ENCODE results near the gene UTF1. TPM values are rescaled to one million over a fixed set of nuclear protein-coding genes. Genes with fewer than 3 reads are reported as not detected.

The UTF1 gene
- total and polyA plus RNA-seq, 10 donors = 0.10 to 0.54 (median 0.32) TPM; not detected in 4

GRCh38 chr10:133203652-133204195 is 26.3 kb upstream of the UTF1 start:
- intact Hi-C loops (cut with DNase I; ENCODE audit: low total_unique reads) = no loop called here
- Histone ChIP-seq H3K36me3 (no peaks in the 10 kb centered on the region), H3K27ac (no peak overlapping the region), H3K4me3 (no peak overlapping the region), H3K27me3 (replicated peaks in 1 of 7) (peaks cover 0 to 46% (median 0%) of the 10 kb centered on the region in 7 donors), H3K4me1 (no peaks in the 10 kb centered on the region), H3K9me3 (no peaks in the 10 kb centered on the region)
- DNase-seq = no peak
- TF ChIP-seq CTCF (IDR thresholded peaks at IDR 0.05 in 8 of 11, conservative IDR thresholded peaks at IDR 0.05 in 3 of 11) (no peak), POLR2AphosphoS5 (IDR thresholded peaks at IDR 0.05) (no peak), POLR2A (IDR thresholded peaks at IDR 0.05) (no peak)
- WGBS, 5 donors = 83 to 93% (median 90%) methylated on average over 27 to 31 of the region's 31 CpGs

DNA sequence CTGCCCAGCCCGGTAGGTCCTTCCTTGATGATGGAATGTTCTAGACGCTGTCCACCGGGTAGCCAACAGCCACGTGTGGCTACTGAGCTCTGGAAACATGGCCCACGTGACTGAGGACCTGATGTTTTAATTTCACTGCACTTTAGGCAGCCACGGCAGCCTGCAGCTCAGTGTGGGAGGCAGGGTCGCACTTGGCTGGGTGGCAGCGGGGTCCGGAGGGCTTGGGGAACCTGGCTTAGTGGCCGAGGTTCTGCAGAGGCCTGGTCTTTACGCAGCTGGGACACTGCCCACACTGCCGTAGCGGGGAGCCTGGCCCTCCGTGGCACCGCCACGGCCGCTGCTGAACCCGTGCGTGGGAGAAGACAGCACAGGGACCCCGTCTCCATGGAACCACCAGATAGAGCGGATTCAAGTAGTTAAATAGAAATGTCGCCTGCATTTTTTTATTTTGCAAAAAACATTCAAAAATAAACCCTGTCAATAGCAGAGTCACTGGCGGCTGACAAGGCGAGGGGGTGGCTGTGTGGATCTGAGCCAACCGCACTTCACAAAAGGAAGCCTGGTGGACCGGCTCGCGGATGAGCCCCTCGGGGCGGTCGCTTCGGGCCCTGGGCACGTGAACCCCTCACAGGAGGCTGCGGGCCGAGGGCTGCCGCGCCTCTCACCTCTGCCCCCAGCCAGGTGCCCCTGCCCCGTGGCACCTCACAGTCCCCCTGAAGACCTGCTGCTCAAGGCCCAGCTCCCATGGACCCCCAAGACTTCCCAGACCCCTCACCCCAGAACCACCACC is 25.6 kb upstream of the UTF1 start:
- 87 to 91% (median 89%) methylated on average over 33 to 38 of the region's 38 CpGs for WGBS, 5 donors
- TF ChIP-seq POLR2A (IDR thresholded peaks at IDR 0.05) = no peak
- no peak for TF ChIP-seq POLR2AphosphoS5 (IDR thresholded peaks at IDR 0.05)
- no peak for TF ChIP-seq CTCF (IDR thresholded peaks at IDR 0.05 in 8 of 11, conservative IDR thresholded peaks at IDR 0.05 in 3 of 11)
- no peak overlapping the region for H3K27ac ChIP-seq
- H3K4me3 ChIP-seq = no peak overlapping the region
- intact Hi-C loops (cut with DNase I; ENCODE audit: low total_unique reads) = no loop called here
- peaks cover 0 to 39% (median 0%) of the 10 kb centered on the region in 7 donors for H3K27me3 ChIP-seq (replicated peaks in 1 of 7)
- no peak for DNase-seq
- no peaks in the 10 kb centered on the region for H3K4me1 ChIP-seq
- no peaks in the 10 kb centered on the region for H3K9me3 ChIP-seq
- no peaks in the 10 kb centered on the region for H3K36me3 ChIP-seq

- TF ChIP-seq POLR2A (IDR thresholded peaks at IDR 0.05) (no peak), CTCF (IDR thresholded peaks at IDR 0.05 in 8 of 11, conservative IDR thresholded peaks at IDR 0.05 in 3 of 11) (no peak), POLR2AphosphoS5 (IDR thresholded peaks at IDR 0.05) (no peak)
- 71 to 87% (median 83%) methylated on average over 9 to 23 of the region's 23 CpGs for WGBS, 5 donors
- no peak for DNase-seq
- intact Hi-C loops (cut with DNase I; ENCODE audit: low total_unique reads) = no loop called here
- H3K36me3 ChIP-seq = no peaks in the 10 kb centered on the region
- H3K9me3 ChIP-seq = no peaks in the 10 kb centered on the region
- peaks cover 0 to 31% (median 0%) of the 10 kb centered on the region in 7 donors for H3K27me3 ChIP-seq (replicated peaks in 1 of 7)
- H3K4me3 ChIP-seq = no peak overlapping the region
- no peaks in the 10 kb centered on the region for H3K4me1 ChIP-seq
- H3K27ac ChIP-seq = no peak overlapping the region
Observed at GRCh38 chr10:133205146-133205545, 24.9 kb upstream of the UTF1 start.

- Histone ChIP-seq H3K9me3 (no peaks in the 10 kb centered on the region), H3K4me3 (no peak overlapping the region), H3K27me3 (replicated peaks in 1 of 7) (peaks cover 0 to 31% (median 0%) of the 10 kb centered on the region in 7 donors), H3K36me3 (no peaks in the 10 kb centered on the region), H3K27ac (no peak overlapping the region), H3K4me1 (no peaks in the 10 kb centered on the region)
- intact Hi-C loops (cut with DNase I; ENCODE audit: low total_unique reads) = no loop called here
- DNase-seq = no peak
- 79 to 87% (median 84%) methylated on average over 15 to 17 of the region's 17 CpGs for WGBS, 5 donors
- TF ChIP-seq POLR2A (IDR thresholded peaks at IDR 0.05) = no peak
- TF ChIP-seq POLR2AphosphoS5 (IDR thresholded peaks at IDR 0.05) = no peak
- no peak for TF ChIP-seq CTCF (IDR thresholded peaks at IDR 0.05 in 8 of 11, conservative IDR thresholded peaks at IDR 0.05 in 3 of 11)
Observed at GRCh38 chr10:133206356-133207040, 23.5 kb upstream of the UTF1 start.
